Measurements from ENCODE around the gene XPO4.
"Not testable (repeated sequence)": the region's sequence is repeated elsewhere in the genome, so short reads cannot be mapped to it uniquely, and the experiment has no call there.

Gene XPO4

DNA sequence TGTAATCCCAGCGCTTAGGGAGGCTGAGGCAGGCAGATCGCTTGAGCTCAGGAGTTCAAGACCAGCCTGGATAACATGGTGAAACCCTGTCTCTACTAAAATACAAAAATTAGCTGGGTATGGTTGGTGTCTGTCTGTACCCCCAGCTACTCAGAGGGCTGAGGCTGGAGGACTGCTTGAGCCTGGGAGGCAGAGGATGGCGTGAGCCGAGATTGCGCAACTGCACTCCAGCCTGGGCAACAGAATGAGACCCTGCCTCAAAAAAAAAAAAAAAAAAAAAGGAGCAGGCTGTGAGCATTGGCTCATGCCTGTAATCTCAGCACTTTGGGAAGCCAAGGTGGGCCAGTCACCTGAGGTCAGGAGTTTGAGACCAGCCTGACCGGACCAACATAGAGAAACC is 12.0 kb downstream of the XPO4 start:
- not testable (repeated sequence) for DNase-seq

GRCh38 chr13:20882206-20882605 is 20.3 kb downstream of the XPO4 start:
- DNase-seq: no peak

- DNase-seq: no peak
Observed at GRCh38 chr13:20877902-20878301, 24.6 kb downstream of the XPO4 start.

- DNase-seq: not testable (repeated sequence)
Observed at GRCh38 chr13:20876802-20877201, 25.7 kb downstream of the XPO4 start.

DNA sequence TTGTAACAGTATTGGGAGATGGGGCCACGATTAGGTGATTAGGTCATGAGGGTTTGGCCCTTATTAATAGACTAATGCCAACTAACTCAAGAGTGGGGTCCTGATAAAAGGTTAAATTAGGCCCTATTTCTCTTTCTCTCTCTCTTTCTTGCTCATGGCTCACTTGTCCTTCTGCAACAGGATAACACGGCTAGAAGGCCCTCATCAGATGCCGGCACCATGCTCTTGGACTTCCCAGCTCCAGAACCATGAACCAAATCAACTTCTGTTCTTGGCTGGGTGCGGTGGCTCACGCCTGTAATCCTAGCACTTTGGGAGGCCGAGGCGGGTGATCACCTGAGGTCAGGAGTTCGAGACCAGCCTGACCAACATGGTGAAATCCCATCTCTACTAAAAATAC is 28.1 kb downstream of the XPO4 start:
- DNase-seq: not testable (repeated sequence)

DNA sequence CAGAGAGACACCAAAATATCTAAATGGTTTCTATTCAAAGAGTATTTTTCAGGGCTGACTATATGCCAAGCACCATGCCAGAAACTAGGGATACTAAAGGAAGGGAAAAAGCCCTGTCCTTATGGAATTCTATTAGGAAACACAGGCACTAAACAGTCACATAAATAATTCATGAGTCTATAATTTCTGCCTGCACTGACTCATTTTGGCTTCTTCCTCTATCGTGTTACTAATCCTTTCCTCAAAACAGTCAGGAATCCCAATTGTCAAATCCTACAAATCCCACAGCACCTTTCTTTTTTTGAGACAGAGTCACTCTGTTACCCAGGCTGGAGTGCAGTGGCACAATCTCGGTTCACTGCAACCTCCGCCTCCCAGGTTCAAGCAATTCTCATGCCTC is 29.2 kb downstream of the XPO4 start:
- DNase-seq: no peak

DNA sequence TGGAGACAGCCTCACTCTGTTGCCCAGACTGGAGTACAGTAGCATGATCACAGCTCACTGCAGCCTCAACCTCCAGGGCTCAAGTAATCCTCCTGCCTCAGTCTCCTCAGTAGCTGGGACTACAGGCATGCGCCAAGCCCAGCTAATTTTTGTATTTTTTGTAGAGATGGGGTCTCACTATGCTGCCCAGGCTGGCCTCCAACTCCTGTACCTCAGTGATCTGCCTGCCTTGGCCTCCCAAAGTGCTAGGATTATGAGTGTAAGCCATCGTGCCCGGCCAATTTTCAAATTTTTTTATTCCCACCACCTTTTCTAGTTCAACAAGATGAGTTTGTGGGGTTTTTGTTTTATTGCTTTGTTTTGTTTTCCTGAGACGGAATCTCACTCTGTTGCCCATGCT is 31.7 kb downstream of the XPO4 start:
- DNase-seq: no peak

GRCh38 chr13:20869540-20869939 is 33.0 kb downstream of the XPO4 start:
- peak in 1 of 2 experiments; percentile 35 for DNase-seq

DNA sequence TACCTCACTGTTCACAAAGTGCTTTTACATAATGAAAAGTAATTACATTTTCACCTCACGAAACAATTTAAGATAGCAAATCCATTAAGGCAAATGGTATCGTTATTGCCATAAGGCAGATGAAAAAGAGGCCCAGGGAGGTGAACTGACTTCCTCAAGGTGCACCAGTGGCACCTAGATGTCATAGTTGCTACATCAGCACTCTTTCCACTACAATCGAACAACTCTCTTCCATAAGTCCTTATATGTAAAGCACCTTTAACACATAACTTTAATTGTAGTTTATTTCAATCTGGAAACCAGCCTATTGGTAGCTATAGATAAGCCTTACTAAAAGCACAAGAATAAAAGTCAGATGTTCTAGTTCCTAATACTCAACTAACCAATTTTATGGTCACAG is 35.1 kb downstream of the XPO4 start:
- DNase-seq: no peak

DNA sequence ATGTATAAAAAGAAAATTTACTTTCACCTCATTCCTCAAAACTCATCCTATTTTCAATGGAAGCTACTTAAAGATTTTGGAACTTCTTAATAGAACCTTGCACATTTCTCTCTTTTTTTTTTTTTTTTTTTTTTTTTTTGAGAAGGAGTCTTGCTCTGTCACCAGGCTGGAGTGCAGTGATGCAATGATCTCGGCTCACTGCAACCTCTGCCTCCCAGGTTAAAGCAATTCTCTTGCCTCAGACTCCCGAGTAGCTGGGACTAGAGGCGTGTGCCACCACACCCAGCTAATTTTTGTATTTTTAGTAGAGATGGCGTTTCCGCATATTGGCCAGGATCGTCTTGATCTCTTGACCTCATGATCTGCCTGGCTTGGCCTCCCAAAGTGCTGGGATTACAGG is 40.9 kb downstream of the XPO4 start:
- DNase-seq: not testable (repeated sequence)

DNA sequence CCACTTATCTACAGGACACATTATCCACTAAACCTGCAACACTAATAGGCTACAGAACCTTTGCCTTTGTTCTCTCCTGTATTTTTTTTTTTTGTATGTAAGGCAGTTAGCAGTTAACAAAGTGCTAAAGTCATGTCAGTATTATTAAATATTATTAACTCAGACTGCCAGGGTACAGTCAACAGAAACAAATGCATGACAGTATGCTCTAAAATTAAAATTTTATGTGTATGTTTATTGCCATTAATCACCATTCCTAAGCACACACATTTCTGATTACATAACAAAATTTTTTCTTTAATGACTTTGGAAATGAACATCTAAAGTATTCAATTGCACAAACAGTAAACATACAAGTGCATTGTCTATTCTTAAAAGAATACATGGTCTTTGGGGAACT is 41.7 kb downstream of the XPO4 start:
- no peak for DNase-seq

GRCh38 chr13:20856650-20857049 is 45.9 kb downstream of the XPO4 start:
- no peak for DNase-seq

GRCh38 chr13:20851844-20852402 is 50.6 kb downstream of the XPO4 start:
- no peak for DNase-seq

- DNase-seq: no peak
Observed at GRCh38 chr13:20848944-20849343, 53.6 kb downstream of the XPO4 start.

GRCh38 chr13:20848203-20848602 is 54.3 kb downstream of the XPO4 start:
- no peak for DNase-seq

GRCh38 chr13:20847296-20847695 is 55.2 kb downstream of the XPO4 start:
- DNase-seq: no peak

DNA sequence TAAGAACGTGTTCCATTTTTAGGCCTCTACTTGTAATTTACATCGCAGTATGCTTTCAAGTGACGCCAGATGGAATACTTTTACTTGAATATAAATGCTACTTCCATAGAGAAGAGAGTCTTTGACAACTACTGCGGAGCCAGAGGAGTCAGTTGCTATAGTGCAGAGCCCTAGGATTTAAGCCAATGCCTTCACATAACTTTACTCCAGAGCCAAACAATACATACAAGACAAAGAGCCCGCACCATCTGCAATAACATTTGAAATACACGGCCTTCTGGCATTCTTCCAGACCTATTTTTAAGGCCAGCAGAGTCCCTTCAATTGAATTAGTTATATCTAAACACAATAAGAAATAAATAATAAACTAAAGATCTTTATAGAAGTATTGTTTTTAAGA is 59.4 kb downstream of the XPO4 start:
- DNase-seq: no peak

DNA sequence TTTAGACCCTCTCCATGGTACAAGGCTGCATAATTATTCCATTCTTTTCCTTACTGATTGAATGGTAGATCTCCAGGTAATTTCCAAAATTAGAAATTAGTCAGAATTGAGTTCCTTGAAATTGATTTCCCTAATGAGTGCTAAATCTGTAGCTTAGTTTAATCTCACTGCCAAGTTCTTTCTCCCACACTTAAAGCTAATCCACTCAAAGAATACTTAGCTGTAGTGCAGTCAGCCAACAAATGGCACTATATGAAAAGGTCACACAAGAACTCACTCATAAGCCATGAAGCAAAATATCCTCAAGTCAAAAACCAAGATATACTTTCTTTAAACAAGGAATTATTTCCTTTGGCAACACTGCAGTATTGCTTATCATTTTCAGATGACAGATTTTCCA is 62.0 kb downstream of the XPO4 start:
- DNase-seq: no peak

- no peak for DNase-seq
Observed at GRCh38 chr13:20833900-20834679, 68.5 kb downstream of the XPO4 start.

GRCh38 chr13:20832861-20833260 is 69.7 kb downstream of the XPO4 start:
- no peak for DNase-seq

- DNase-seq: no peak
Observed at GRCh38 chr13:20831933-20832332, 70.6 kb downstream of the XPO4 start.

- DNase-seq: no peak
Observed at GRCh38 chr13:20831254-20831653, 71.3 kb downstream of the XPO4 start.

DNA sequence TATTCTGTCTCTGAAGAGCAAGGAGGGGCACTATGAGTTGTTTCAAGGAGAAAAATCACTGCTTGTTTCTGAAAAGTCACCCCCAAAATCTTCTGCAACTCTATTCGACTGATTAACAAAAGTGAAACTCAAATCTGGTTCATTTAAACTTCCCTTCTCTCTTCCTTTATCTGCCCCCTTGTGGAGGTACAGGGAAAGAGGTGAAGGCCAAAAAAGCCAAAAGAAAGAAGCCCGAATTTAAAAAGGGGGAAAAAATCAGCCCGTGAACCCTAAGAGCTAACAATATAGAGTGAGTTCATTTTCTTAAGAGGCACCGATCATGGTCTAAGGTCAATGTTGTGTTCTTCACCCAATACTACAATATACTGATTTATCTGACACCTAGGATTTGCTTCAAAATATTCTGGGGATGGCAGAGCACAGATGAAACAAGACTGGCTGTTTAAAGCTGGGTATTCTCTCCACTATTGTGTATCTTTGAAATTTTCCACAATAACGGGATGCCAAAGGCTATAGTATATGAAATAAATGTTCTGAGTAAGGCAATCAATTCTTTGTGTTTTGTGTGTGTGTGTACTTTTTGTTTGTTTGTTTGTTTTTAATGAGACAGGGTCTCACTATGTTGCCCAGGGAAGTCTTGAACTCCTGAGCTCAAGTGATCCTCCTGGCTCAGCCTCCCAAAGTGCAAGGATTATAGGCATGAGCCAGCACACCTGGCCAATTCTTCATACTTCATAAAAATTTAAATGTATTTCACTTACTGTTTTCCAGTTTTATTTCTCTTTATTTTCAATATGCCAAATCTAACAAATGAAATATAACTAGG is 73.8 kb downstream of the XPO4 start:
- peak; percentile 5 to 46 for DNase-seq
